WTC11 (cell line): ENCODE measurements around the gene DPCD. TPM values are rescaled to one million over a fixed set of nuclear protein-coding genes. Genes with fewer than 3 reads are reported as not detected.

Experiments
- ATAC-seq: fragments of 200-7000 bp; cut with Tn5 transposase; 2 replicates; pipeline ENCODE4 v1.10.0; 2021; ENCODE audit warnings: mild to moderate bottlenecking, moderate library complexity
- CTCF ChIA-PET: fragments of 300-600 bp; sonication (Branson Sonifier 250); formaldehyde crosslinking; loops from one replicate; lab custom pipeline; 2021; ENCODE audit warnings: antibody characterized with exemption; lab: Charles Lee
- POLR2A ChIA-PET: fragments of 350-600 bp; sonication (Branson Sonifier 250); formaldehyde crosslinking; loops from one replicate; lab custom pipeline; 2021; ENCODE audit warnings: antibody characterized with exemption; lab: Charles Lee
- DNase-seq: peaks from one replicate; pipeline ENCODE4 v3.0.0; 2021; ENCODE audit warnings: low spot score
- H3K27ac Mint-ChIP-seq: 2 replicates; pipeline ENCODE4 v1.8.0; 2021; ENCODE audit warnings: mixed read lengths
- H3K27me3 Mint-ChIP-seq: 2 replicates; pipeline ENCODE4 v1.8.0; 2021; ENCODE audit warnings: low read depth, mild to moderate bottlenecking, moderate library complexity, mixed read lengths
- H3K36me3 Mint-ChIP-seq: 2 replicates; pipeline ENCODE4 v1.8.0; 2021; ENCODE audit warnings: mixed read lengths
- H3K4me1 Mint-ChIP-seq: 2 replicates; pipeline ENCODE4 v1.8.0; 2022; ENCODE audit warnings: mixed read lengths
- H3K4me3 Mint-ChIP-seq: 2 replicates; pipeline ENCODE4 v1.8.0; 2021; ENCODE audit warnings: mild to moderate bottlenecking, moderate library complexity, mixed read lengths
- H3K9me3 Mint-ChIP-seq: 2 replicates; pipeline ENCODE4 v1.8.0; 2021; ENCODE audit warnings: mixed read lengths
- ESRRA ChIP-seq: sonication (generic); formaldehyde crosslinking; IDR thresholded peaks from 2 replicates; pipeline ENCODE4 v1.8.1; 2022; ENCODE audit warnings: mild to moderate bottlenecking, missing genetic modification reagents, borderline replicate concordance
- FOXP1 ChIP-seq: sonication (generic); formaldehyde crosslinking; IDR thresholded peaks from 2 replicates; pipeline ENCODE4 v1.8.0; 2022; ENCODE audit warnings: missing genetic modification reagents, mild to moderate bottlenecking, moderate library complexity, borderline replicate concordance
- HMGA2 ChIP-seq: fragments of 250-450 bp; sonication (Bioruptor Pico); IDR thresholded peaks from 2 replicates; pipeline ENCODE4 v1.4.0; 2021; ENCODE audit warnings: mild to moderate bottlenecking, moderate library complexity
- KAT7 ChIP-seq: sonication (generic); formaldehyde crosslinking; IDR thresholded peaks from 2 replicates; pipeline ENCODE4 v1.8.1; 2023; ENCODE audit warnings: missing genetic modification reagents, mild to moderate bottlenecking, borderline replicate concordance
- TEAD1 ChIP-seq: sonication (generic); formaldehyde crosslinking; IDR thresholded peaks from 2 replicates; pipeline ENCODE4 v1.8.0; 2022; ENCODE audit warnings: mild to moderate bottlenecking, missing genetic modification reagents
- TEAD4 ChIP-seq: sonication (generic); formaldehyde crosslinking; IDR thresholded peaks from 2 replicates; pipeline ENCODE4 v1.8.0; 2022; ENCODE audit warnings: mild to moderate bottlenecking, missing genetic modification reagents
- TP53 ChIP-seq: sonication (generic); formaldehyde crosslinking; IDR thresholded peaks from 2 replicates; pipeline ENCODE4 v1.8.1; 2023; ENCODE audit warnings: mild to moderate bottlenecking, missing genetic modification reagents
- total RNA-seq: library from RNA; stranded (reverse); gene quantifications from 3 replicates; pipeline ENCODE4 v1.2.3, GENCODE V29; 2021
- TF ChIP-seq, protein P1 (sequence below): fragments of 250-450 bp; sonication (Bioruptor Pico); IDR thresholded peaks from 2 replicates; pipeline ENCODE4 v1.9.0; 2021; ENCODE audit warnings: mild to moderate bottlenecking
- TF ChIP-seq, protein P2 (sequence below): sonication (generic); formaldehyde crosslinking; IDR thresholded peaks from 2 replicates; pipeline ENCODE4 v1.8.0; 2022; ENCODE audit warnings: mild to moderate bottlenecking, missing genetic modification reagents
- TF ChIP-seq, protein P3 (sequence below): sonication (generic); formaldehyde crosslinking; IDR thresholded peaks from 2 replicates; pipeline ENCODE4 v1.8.0; 2022; ENCODE audit warnings: mild to moderate bottlenecking, missing genetic modification reagents
- TF ChIP-seq, protein P4 (sequence below): sonication (generic); formaldehyde crosslinking; IDR thresholded peaks from 2 replicates; pipeline ENCODE4 v1.8.1; 2023; ENCODE audit warnings: mild to moderate bottlenecking, missing genetic modification reagents, borderline replicate concordance
- TF ChIP-seq, protein P5 (sequence below): sonication (generic); formaldehyde crosslinking; IDR thresholded peaks from 2 replicates; pipeline ENCODE4 v1.8.1; 2023; ENCODE audit warnings: mild to moderate bottlenecking, missing genetic modification reagents, moderate library complexity

DPCD gene
- total RNA-seq, 1 experiment from 2014 or later, result 21.8 TPM

DNA sequence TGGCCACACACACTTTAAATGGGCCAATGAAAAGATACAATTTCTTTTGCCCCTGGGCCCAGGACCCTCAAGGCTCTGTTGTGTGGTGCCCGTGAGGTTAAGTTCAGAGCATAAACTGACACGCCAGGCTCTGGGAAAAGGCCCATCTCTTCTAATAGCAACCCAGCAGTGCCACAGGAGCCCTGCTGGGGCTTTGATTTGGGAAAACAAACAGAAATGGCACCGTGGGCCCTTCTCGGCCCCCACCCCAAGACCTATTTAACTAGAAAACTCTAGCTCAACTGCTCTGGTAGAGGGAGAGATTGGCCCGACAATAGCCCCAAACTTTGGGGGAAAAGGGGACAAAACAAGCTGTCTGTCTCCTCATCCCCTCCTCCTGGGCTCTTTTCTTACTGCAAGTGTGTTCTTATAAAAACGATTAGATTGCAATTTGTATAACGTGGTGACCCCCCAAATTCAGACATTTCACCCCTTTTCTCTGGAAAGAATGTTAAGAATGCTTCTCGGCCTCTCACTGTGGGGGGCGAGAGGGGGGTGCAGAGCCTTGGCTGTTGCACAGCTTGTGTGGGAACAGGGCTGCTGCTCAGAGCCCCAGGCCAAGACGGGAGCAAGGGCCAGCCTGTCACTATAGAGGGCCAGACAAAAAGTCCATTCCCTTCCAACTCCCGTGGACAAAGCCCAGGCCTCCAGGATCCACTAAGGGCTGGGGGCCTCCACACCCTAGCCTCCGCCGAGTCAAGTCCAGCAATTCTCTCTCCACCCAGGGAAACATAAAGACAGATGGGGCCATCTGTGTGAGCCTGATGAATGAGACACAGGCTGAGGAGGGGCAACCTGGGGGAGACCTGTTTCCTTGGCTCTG, 26.8 kb downstream of the DPCD start (continued):
- TF ChIP-seq, protein P1, sequence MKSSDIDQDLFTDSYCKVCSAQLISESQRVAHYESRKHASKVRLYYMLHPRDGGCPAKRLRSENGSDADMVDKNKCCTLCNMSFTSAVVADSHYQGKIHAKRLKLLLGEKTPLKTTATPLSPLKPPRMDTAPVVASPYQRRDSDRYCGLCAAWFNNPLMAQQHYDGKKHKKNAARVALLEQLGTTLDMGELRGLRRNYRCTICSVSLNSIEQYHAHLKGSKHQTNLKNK (CRISPR knock-in tag), result no peak
- no peak for TF ChIP-seq HMGA2 (CRISPR knock-in tag)

DNA sequence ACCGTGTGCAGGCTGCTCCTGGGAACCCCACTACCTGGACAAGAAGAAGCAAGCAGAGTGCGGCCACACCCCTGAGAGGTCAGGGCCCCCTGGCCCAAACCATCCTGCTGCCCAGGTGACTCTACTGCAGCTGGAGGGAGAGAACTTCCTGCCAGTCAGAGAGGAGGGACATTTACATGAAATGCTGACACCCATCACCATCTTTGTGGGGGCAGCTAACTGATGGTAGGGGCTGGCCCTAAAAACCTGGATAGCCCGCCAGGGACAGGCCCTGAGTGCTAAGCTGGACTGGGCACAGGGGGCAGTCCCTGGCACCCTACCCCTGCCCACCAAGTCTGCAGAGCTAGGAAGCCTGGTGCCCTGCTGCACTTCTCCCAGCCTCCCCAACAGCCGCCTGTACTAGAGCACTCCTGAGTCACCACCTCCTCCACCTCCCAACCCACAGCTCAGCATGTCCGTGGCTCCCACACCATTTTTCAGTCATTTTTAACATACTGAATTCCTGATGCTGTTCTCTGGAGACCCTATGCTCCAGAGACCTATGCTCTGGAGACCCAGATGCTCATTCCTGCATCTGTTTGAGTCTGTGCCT, 27.5 kb downstream of the DPCD start:
- peaks cover 6% of the 10 kb centered on the region; the same call in 1 of the 2 replicates for H3K36me3 Mint-ChIP-seq
- CTCF ChIA-PET, result interaction anchor here (0.8 to 8.5 kb wide), 8 partner anchors 10 to 317 kb away, joined by 3 to 167 read pairs (median 3); no protein-coding TSS in a partner anchor
- peaks cover 22% of the 10 kb centered on the region for H3K4me1 Mint-ChIP-seq

DNA sequence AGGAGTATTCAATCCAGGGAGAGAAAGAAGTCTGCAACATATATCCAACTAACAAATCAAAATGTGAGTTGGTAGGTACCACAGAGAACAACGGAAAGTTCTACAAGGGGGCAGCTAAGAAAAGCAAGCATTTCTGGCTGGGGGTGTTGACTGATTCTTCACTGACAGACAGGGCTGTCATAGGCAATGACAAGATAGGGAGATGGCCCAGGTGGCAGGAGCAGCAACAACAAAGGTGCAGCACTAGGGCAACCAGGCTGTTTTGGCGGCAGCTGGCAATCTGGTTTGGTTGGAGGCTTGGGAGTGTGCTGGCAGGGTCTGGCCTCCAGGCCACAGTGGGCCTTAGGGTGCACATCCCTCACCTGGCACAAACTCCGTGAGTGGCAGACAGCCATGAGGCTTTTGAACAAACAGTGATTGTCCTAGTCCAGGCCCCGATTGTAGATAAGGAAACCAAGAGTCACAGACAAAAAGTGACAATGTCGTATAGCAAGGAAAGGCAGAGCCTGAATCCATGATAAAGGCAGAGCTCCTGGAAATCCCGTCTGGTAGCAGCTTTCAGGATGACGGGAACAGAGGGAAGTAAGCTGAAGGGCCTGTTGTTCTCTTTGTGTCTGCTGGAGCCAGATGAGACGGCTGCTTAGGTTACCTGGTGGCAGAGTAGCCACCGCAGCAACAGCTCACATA, 28.4 kb downstream of the DPCD start:
- ATAC-seq, result no peak; the same call in 1 of the 2 replicates
- H3K4me3 Mint-ChIP-seq, result no peak overlapping the region
- no peak for DNase-seq
- H3K9me3 Mint-ChIP-seq, result no peaks in the 10 kb centered on the region
- no peak for TF ChIP-seq TEAD1
- peaks cover 22% of the 10 kb centered on the region for H3K4me1 Mint-ChIP-seq
- no peak overlapping the region for H3K27ac Mint-ChIP-seq
- ChIA-PET CTCF (interaction anchor here (0.6 to 8.5 kb wide), 30 partner anchors 11 to 567 kb away, joined by 3 to 167 read pairs (median 4); partner anchors contain the start of genes NPM3 and OGA), POLR2A (no interaction called here)
- H3K36me3 Mint-ChIP-seq, result peaks cover 3% of the 10 kb centered on the region; the same call in 1 of the 2 replicates
- H3K27me3 Mint-ChIP-seq, result no peaks in the 10 kb centered on the region

More for the DNA sequence above, 27.5 kb downstream of the DPCD start:
- ATAC-seq, result no peak
- Mint-ChIP-seq H3K27me3 (no peaks in the 10 kb centered on the region), H3K27ac (peak overlapping the region; percentile 45; the same call in 1 of the 2 replicates), H3K9me3 (no peaks in the 10 kb centered on the region), H3K4me3 (no peak overlapping the region)
- POLR2A ChIA-PET, result no interaction called here
- no peak for TF ChIP-seq ESRRA (CRISPR knock-in tag)
- TF ChIP-seq TP53 (CRISPR knock-in tag), result no peak
- TF ChIP-seq, protein P2, sequence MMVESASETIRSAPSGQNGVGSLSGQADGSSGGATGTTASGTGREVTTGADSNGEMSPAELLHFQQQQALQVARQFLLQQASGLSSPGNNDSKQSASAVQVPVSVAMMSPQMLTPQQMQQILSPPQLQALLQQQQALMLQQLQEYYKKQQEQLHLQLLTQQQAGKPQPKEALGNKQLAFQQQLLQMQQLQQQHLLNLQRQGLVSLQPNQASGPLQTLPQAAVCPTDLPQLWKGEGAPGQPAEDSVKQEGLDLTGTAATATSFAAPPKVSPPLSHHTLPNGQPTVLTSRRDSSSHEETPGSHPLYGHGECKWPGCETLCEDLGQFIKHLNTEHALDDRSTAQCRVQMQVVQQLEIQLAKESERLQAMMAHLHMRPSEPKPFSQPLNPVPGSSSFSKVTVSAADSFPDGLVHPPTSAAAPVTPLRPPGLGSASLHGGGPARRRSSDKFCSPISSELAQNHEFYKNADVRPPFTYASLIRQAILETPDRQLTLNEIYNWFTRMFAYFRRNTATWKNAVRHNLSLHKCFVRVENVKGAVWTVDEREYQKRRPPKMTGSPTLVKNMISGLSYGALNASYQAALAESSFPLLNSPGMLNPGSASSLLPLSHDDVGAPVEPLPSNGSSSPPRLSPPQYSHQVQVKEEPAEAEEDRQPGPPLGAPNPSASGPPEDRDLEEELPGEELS, result no peak
- TF ChIP-seq, protein P3, sequence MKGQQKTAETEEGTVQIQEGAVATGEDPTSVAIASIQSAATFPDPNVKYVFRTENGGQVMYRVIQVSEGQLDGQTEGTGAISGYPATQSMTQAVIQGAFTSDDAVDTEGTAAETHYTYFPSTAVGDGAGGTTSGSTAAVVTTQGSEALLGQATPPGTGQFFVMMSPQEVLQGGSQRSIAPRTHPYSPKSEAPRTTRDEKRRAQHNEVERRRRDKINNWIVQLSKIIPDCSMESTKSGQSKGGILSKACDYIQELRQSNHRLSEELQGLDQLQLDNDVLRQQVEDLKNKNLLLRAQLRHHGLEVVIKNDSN (CRISPR knock-in tag), result no peak
- TF ChIP-seq, protein P4, sequence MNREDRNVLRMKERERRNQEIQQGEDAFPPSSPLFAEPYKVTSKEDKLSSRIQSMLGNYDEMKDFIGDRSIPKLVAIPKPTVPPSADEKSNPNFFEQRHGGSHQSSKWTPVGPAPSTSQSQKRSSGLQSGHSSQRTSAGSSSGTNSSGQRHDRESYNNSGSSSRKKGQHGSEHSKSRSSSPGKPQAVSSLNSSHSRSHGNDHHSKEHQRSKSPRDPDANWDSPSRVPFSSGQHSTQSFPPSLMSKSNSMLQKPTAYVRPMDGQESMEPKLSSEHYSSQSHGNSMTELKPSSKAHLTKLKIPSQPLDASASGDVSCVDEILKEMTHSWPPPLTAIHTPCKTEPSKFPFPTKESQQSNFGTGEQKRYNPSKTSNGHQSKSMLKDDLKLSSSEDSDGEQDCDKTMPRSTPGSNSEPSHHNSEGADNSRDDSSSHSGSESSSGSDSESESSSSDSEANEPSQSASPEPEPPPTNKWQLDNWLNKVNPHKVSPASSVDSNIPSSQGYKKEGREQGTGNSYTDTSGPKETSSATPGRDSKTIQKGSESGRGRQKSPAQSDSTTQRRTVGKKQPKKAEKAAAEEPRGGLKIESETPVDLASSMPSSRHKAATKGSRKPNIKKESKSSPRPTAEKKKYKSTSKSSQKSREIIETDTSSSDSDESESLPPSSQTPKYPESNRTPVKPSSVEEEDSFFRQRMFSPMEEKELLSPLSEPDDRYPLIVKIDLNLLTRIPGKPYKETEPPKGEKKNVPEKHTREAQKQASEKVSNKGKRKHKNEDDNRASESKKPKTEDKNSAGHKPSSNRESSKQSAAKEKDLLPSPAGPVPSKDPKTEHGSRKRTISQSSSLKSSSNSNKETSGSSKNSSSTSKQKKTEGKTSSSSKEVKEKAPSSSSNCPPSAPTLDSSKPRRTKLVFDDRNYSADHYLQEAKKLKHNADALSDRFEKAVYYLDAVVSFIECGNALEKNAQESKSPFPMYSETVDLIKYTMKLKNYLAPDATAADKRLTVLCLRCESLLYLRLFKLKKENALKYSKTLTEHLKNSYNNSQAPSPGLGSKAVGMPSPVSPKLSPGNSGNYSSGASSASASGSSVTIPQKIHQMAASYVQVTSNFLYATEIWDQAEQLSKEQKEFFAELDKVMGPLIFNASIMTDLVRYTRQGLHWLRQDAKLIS (CRISPR knock-in tag), result no peak
- no peak for TF ChIP-seq TEAD4 (CRISPR knock-in tag)
- no peak for TF ChIP-seq FOXP1
- TF ChIP-seq, protein P5, sequence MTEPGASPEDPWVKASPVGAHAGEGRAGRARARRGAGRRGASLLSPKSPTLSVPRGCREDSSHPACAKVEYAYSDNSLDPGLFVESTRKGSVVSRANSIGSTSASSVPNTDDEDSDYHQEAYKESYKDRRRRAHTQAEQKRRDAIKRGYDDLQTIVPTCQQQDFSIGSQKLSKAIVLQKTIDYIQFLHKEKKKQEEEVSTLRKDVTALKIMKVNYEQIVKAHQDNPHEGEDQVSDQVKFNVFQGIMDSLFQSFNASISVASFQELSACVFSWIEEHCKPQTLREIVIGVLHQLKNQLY (CRISPR knock-in tag), result no peak
- TF ChIP-seq KAT7 (CRISPR knock-in tag), result no peak
- no peak for DNase-seq
